GM18868 (cell line): ENCODE data around the gene MAGEF1.

ENCODE experiments used
- ATAC-seq: cut with Tn5 transposase; IDR thresholded peaks from one replicate; pipeline ENCODE4 v1.9.1; 2021; ENCODE audit warnings: mild to moderate bottlenecking, moderate library complexity; ENCODE audit not compliant: unreplicated experiment

The MAGEF1 gene

GRCh38 chr3:184674626-184675025 lies 37.2 kb downstream of the MAGEF1 start:
- ATAC-seq, result no peak

GRCh38 chr3:184672977-184673870 lies 38.6 kb downstream of the MAGEF1 start:
- no peak for ATAC-seq

- ATAC-seq, result no peak
Measured at GRCh38 chr3:184672335-184672734, 39.5 kb downstream of the MAGEF1 start.

GRCh38 chr3:184670091-184670602 lies 41.7 kb downstream of the MAGEF1 start:
- no peak for ATAC-seq

DNA sequence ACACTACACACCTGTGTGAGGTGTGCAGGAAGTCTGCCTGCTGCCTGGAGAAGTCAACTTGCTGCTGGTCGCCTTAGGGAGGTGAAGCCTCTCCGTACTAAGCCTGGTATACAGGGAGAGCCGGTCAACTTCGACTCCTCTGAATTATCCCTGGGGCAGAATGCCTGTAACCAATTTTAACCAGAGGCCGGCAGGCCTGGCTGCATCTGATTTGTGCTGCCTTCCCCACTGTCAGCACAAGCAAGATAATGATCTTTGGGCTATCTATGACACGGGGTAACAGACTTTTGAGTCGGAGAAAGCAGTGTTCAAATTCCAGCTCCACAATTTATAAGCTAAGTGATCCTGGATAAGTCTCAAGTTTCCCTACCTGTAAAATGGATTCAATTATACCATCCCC lies 42.3 kb downstream of the MAGEF1 start:
- no peak for ATAC-seq

DNA sequence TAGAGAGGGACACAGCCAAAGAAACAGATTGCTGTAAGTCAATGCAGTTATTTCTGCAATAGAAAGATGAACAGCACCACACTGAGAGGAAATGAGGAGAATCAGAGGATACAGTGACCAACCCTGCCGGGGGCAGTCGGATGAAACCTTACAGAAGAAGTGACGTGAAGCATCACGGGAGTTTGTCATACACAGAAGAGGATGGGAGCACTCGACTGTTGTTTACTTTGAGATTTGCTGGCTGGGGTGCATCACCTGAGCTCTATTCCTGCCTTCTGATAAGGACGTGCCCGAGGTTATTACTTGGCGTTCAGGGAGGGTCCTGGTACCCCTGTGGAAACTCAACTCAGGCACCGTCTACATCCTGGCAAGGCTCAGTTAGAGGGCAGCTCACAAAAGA lies 45.4 kb downstream of the MAGEF1 start:
- ATAC-seq, result no peak

GRCh38 chr3:184665101-184665500 lies 46.8 kb downstream of the MAGEF1 start:
- ATAC-seq, result no peak

DNA sequence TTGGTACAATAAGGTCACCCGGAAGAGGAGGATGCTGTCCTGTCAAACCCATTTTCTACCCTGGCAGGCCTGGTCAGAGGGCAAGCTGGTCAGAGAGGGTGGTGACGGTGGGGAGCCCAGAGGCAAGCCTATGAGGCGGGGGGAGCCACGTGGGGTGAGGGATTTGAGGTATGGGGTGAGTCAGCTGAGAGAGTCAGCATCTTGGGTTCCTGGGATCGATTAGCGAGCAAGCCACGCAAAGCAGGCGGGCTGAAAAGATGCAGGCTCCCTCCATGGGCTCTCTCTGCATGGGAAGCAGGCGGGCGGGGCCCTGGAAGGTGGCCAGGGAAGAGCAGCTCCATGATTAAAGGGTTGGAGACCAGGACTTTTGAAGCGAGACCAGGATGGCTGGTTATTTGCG lies 48.1 kb downstream of the MAGEF1 start:
- ATAC-seq, result no peak

GRCh38 chr3:184663356-184663755 lies 48.5 kb downstream of the MAGEF1 start:
- ATAC-seq, result no peak

DNA sequence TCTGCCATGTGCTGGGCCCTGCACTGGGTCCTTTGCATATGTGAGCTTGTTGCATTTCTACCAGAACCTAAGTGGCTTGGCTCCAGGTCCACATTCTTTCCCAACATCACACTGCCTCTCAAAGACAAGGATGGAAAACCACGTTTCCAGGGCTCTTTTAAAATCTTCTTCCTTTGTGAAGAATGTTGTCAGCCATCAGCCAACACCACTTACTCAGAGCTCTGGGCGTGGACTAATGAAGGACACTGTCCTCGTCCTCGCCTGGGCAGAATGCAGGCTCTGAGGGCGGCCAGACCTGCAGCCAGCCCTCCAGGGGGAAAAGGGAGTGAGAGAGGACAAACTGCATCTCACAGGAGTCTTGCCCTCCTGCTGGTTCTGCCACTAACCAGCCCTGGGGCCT lies 49.7 kb downstream of the MAGEF1 start:
- ATAC-seq, result no peak

DNA sequence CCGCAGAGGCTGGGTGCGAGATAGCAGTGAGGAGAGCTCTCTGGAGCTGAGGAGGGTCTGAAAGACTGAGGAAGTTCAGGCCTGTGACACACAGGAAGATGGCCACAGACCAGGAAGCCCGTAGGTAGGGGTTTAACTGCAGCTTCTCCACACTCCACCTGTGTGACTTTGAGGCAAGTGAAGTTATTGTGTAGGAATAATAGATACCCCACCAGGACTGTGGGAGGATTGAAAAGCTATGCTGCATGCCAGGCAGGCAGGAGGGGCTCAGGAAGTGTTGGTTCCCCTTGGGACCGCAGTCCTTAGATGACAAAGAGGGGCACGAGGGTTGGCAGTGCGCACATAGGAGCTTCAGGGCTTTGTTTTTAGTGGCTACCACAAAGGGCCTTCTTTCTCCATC lies 50.9 kb downstream of the MAGEF1 start:
- no peak for ATAC-seq
